GM10248 (cell line): ENCODE results near the gene EEPD1.
"Not testable (repeated sequence)": the region's sequence is repeated elsewhere in the genome, so short reads cannot be mapped to it uniquely, and the experiment has no call there.

Experiments
- CTCF ChIA-PET: fragments of 300-600 bp; sonication (Branson Sonifier 250); formaldehyde crosslinking; extraction: SDS; loops from one replicate; lab custom pipeline; 2021; ENCODE audit warnings: antibody characterized with exemption; lab: Yijun Ruan, JAX
- POLR2A ChIA-PET: fragments of 350-650 bp; sonication (Branson Sonifier 250); formaldehyde crosslinking; extraction: SDS; loops from one replicate; lab custom pipeline; 2020; ENCODE audit warnings: antibody characterized with exemption; lab: Yijun Ruan, JAX
- DNase-seq: peaks from one replicate; pipeline ENCODE4 v3.0.0; 2012; ENCODE audit errors: extremely low spot score
- TF ChIP-seq, protein P1 (sequence below): IDR thresholded peaks from 2 replicates; pipeline ENCODE4 v1.5.1; 2012; ENCODE audit warnings: mild to moderate bottlenecking, low read depth; ENCODE audit errors: extremely low read depth, missing control alignments, control extremely low read depth

Gene EEPD1

DNA sequence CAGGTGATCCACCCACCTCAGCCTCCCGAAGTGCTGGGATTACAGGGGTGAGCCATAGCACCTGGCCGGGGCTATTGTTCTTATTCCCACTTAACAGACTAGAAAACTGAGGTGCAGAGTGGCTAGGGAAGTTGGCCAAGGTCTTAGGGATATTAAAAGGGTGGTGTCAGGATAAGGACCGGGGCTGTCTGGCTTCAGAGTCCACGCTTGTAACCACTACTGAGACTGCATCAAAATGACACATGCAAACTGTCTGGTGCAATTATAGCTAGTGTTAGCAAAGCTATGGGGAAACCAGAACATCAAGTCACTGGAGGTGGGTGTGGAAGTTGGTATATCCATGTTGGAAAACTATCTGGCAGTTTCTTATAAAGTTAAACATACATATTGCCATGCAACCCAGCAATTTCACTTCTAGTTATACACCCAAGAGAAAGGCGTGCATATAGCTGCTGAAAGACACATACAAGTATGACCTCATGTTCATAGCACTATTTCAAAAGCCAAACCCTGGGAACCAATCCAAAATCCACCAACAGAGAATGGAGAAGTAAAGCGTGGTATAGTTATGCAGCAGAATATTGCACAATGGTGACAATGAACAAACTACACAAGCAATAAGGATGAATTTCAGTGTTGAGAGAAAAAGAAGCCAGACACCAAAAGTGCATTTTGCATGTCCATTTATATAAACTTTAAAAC lies 33.9 kb upstream of the EEPD1 start:
- CTCF ChIA-PET, result interaction anchor here (0.7 kb wide), 1 partner anchor 24 kb away, joined by 3 read pairs; no protein-coding TSS in a partner anchor
- POLR2A ChIA-PET, result no interaction called here
- TF ChIP-seq, protein P1, sequence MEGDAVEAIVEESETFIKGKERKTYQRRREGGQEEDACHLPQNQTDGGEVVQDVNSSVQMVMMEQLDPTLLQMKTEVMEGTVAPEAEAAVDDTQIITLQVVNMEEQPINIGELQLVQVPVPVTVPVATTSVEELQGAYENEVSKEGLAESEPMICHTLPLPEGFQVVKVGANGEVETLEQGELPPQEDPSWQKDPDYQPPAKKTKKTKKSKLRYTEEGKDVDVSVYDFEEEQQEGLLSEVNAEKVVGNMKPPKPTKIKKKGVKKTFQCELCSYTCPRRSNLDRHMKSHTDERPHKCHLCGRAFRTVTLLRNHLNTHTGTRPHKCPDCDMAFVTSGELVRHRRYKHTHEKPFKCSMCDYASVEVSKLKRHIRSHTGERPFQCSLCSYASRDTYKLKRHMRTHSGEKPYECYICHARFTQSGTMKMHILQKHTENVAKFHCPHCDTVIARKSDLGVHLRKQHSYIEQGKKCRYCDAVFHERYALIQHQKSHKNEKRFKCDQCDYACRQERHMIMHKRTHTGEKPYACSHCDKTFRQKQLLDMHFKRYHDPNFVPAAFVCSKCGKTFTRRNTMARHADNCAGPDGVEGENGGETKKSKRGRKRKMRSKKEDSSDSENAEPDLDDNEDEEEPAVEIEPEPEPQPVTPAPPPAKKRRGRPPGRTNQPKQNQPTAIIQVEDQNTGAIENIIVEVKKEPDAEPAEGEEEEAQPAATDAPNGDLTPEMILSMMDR, result no peak
- no peak for DNase-seq

DNA sequence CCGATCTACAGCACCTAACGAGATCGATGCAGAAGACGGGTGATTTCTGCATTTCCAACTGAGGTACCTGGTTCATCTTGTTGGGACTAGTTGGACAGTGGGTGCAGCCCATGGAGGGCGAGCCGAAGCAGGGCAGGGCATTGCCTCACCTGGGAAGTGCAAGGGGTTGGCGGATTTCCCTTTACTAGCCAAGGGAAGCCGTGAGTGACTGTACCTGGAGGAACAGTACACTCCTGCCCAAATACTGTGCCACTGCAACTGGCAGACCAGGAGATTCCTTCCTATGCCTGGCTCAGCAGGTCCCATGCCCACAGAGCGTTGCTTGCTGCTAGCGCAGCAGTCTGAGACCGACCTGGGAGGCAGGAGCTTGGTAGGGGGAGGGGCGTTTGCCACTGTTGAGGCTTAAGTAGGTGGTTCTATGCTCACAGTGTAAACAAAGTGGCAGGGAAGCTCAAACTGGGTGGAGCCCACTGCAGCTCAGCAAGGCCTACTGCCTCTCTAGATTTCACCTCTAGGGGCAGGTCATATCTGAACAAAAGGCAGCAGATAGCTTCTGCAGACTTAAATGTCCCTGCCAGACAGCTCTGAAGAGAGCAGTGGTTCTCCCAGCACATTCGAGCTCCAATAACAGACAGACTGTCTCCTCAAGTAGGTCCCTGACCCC lies 32.9 kb upstream of the EEPD1 start:
- CTCF ChIA-PET, POLR2A ChIA-PET, DNase-seq: not testable (repeated sequence)

DNA sequence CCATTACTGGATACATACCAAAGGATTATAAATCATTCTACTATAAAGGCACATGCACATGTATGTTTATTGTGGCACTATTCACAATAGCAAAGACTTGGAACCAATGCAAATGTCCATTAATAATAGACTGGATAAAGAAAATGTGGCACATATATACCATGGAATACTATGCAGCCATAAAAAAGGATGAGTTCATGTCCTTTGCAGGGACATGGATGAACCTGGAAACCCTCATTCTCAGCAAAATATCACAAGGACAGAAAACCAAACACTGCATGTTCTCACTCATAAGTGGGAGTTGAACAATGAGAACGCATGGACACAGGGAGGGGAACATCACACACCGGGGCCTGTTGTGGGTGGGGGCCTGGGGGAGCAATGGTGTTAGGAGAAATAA lies 27.4 kb upstream of the EEPD1 start:
- POLR2A ChIA-PET, CTCF ChIA-PET, DNase-seq: not testable (repeated sequence)

DNA sequence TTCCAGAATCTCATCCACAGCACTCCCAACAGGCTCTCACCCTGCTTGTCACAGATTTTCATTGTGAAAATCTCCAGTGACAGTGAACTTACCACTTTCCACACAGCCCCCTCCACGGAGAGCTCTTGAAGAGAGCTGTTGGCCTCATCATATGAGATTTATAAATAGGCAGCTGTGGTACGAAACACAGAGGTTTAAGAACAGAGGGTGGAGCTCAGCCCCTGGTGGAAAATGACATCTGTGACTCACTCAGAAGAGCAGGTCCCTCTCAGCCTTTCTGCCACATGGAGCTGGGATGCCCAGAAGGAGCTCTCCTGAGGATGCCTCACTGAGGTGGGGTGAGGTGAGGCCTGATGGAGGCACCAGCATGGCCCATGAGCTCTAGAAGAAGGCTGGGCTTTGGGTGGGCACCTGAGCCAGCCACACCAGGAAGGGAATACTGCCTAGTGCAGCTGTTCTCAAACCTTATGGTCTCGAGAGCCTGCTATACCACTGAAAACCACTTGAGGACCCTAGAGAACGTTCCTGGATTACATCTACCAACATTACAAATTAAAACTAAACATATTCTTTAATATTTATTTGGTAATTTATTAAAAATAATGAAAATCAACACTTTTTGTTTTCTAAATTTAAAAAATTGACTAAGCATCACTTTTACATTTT lies 25.8 kb upstream of the EEPD1 start:
- TF ChIP-seq, protein P1, result no peak
- POLR2A ChIA-PET, result no interaction called here
- DNase-seq, result no peak
- CTCF ChIA-PET, result interaction anchor here (0.9 to 1.0 kb wide), 2 partner anchors 9 to 11 kb away, joined by 3 read pairs; no protein-coding TSS in a partner anchor

DNA sequence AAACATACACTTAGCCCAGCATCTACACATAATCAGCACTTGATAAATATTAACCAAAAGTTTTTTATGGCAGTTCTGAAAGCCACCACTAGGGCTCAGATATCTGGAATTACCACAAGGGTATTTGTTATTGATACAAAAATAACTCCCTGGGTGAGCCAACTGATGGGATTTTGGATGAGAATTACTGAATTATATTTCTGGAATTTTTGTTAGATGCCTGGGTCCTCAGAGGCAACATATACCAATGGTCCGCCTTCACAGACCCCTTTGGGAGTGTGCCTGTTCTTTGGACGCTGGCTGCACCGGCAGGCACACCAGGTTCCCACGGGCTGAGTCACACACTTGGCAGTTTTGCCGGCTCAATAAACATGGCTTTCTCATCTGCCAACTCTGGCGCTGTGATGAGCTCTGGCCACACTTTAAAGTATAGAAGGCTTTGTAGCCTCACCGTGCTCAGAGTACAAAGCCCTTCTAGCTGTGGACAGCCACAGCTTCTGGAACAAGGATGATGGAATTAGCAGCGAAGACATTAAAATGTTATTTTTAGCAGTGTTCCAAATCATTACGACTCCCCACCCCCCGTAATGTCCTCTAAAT lies 24.5 kb upstream of the EEPD1 start:
- DNase-seq, result no peak
- ChIA-PET CTCF (interaction anchor here (0.8 to 0.9 kb wide), 3 partner anchors 10 to 14 kb away, joined by 3 to 6 read pairs (median 4); no protein-coding TSS in a partner anchor), POLR2A (no interaction called here)
- TF ChIP-seq, protein P1, result no peak

DNA sequence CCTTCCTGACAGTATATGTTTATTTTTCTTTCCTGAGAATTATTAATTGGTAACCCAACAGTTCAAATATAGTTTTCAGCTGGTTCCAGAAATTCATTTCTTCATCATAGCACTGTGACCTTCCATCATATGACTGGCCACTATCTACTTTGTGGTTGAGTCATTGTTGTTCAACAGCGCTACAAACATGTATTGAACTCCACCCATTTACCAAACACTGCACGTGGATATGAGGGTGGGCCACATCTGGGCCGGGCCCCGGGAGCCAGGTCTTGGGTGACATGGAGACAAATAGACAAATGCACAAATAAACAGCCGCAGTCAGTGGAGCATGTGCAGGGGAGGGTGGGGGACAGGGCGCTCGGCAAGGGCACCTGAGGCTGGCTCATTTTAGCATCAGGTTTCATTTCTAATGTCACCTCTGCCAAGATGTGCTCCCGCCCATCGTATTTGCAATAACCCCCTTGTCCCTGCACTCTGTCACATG lies 24.0 kb upstream of the EEPD1 start:
- TF ChIP-seq, protein P1, result no peak
- POLR2A ChIA-PET, result no interaction called here
- CTCF ChIA-PET, result interaction anchor here (0.8 to 0.9 kb wide), 3 partner anchors 10 to 13 kb away, joined by 3 to 6 read pairs (median 4); no protein-coding TSS in a partner anchor
- DNase-seq, result no peak

DNA sequence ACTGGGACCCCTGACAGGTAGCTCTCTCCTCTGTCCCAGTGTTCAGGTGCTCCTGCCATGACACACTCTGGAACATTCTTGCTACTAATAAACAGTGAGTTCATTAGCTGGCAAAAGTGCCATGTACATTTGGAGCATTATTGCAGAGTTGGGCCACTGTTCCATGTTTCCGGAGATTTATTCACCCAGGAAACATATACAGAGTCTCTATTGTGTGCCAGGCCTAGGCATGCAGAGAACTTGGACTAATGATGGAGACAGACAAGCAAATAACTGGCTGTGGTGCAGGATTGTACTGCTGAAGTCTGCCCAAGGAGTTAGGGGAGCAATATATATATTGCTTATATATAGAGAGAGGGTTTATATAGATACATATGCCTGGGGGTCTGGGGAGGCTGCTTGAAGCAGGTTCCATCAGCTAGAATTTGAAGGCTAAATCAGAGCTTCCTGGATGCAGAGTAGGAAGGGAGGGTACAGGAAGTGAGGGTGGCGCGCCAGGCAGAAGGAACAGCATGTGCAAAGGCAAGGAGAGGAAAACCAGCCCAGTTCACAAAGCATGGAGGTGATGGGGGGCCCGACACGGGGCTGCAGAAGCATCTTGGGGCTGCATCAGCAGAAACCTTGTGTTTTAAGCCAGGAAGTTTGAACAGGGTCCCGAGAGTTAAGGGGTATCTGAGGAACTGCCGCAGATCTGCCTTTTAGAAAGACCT lies 22.7 kb upstream of the EEPD1 start:
- no peak for DNase-seq
- TF ChIP-seq, protein P1, result no peak
- CTCF ChIA-PET, result no interaction called here
- POLR2A ChIA-PET, result no interaction called here
